Sigmoid colon (tissue), 3 donors: Measurements from ENCODE around the gene AKAIN1.

ENCODE experiments used
- POLR2A ChIP-seq, 2 donors: fragments of 450-650 bp; IDR thresholded peaks; one replicate each; pipeline ENCODE4 v1.6.1; 2016; ENCODE audit warnings: antibody characterized with exemption in 2 of 2, mild to moderate bottlenecking in 2 of 2, moderate library complexity in 2 of 2
- TF ChIP-seq, protein P1 (sequence below), 4 experiments: fragments of 450-650 bp in 3 of 4; fragments of 200-600 bp in 1 of 4; IDR thresholded peaks; one replicate each; pipeline ENCODE4 v1.5.1; 2016 to 2019; ENCODE audit warnings: antibody characterized with exemption in 4 of 4, mild to moderate bottlenecking in 3 of 4, moderate library complexity in 2 of 4

DNA sequence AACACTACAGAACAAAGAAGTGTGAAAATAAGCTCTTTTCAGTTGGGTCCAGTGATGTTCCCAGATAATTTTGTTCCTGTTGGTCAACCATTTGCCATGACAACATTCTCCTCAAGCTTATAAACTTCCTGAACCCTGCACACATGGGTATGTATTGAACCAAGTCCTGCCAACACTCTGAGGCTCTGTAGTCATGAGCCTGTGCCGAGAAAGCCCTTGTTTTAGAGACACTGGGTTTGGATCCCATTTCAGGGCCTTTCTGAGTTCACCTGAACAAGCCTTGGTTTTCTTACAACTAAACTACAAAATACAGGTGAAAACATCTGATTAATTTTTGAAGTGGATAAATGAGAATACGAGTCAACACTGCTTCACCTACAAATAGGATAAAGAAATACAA, 38.5 kb downstream of the AKAIN1 start:
- TF ChIP-seq, protein P1, sequence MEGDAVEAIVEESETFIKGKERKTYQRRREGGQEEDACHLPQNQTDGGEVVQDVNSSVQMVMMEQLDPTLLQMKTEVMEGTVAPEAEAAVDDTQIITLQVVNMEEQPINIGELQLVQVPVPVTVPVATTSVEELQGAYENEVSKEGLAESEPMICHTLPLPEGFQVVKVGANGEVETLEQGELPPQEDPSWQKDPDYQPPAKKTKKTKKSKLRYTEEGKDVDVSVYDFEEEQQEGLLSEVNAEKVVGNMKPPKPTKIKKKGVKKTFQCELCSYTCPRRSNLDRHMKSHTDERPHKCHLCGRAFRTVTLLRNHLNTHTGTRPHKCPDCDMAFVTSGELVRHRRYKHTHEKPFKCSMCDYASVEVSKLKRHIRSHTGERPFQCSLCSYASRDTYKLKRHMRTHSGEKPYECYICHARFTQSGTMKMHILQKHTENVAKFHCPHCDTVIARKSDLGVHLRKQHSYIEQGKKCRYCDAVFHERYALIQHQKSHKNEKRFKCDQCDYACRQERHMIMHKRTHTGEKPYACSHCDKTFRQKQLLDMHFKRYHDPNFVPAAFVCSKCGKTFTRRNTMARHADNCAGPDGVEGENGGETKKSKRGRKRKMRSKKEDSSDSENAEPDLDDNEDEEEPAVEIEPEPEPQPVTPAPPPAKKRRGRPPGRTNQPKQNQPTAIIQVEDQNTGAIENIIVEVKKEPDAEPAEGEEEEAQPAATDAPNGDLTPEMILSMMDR (IDR thresholded peaks at IDR 0.05), result no peak
- no peak for TF ChIP-seq POLR2A (IDR thresholded peaks at IDR 0.05)
